HG03095 (cell line): ENCODE results near the gene EGFL7.

Experiments
- ATAC-seq: cut with Tn5 transposase; IDR thresholded peaks from one replicate; pipeline ENCODE4 v1.9.1; 2021; ENCODE audit warnings: moderate library complexity; ENCODE audit not compliant: unreplicated experiment

EGFL7 gene

GRCh38 chr9:136671646-136672430, 9.1 kb downstream of the EGFL7 start:
- no peak for ATAC-seq

GRCh38 chr9:136672431-136673087, 9.8 kb downstream of the EGFL7 start:
- no peak for ATAC-seq

GRCh38 chr9:136673088-136673974, 10.6 kb downstream of the EGFL7 start:
- no peak for ATAC-seq

GRCh38 chr9:136673975-136674785, 11.5 kb downstream of the EGFL7 start:
- ATAC-seq, result no peak

DNA sequence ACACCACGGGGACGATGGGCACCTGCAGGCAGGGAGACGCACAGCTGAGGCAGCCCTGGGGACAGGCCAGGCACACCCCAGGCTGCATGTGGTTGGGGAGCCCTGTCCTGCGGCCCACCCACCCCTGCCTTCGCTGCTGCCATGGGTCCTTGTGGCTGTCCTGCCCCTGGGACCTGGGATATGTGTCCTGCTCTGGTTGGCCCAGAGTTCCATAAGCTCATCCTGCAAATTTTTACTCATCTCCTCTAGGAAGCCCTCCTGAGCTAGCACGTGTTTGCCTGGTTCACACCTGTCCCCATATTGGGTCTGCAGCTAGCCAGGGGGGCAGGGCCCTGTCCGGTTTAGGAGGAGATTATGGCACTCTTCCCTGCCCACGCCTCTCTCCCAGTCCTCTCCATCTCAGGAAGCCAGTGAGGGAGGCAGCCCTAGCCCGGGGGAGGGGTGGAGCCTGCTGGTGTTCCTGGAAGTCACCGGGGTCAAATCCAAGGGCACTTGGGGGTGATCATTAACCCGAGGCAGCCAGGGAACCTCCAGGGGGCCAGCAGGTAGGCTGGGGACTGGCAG, 12.2 kb downstream of the EGFL7 start:
- no peak for ATAC-seq

GRCh38 chr9:136675477-136676296, 13.0 kb downstream of the EGFL7 start:
- no peak for ATAC-seq

GRCh38 chr9:136676297-136676794, 13.6 kb downstream of the EGFL7 start:
- no peak for ATAC-seq

- no peak for ATAC-seq
These were observed 14.4 kb downstream of the EGFL7 start for GRCh38 chr9:136676920-136677686.

GRCh38 chr9:136678034-136678433, 15.3 kb downstream of the EGFL7 start:
- no peak for ATAC-seq

- ATAC-seq, result no peak
These were observed 15.9 kb downstream of the EGFL7 start for GRCh38 chr9:136678624-136679023.

GRCh38 chr9:136679431-136679941, 16.8 kb downstream of the EGFL7 start:
- ATAC-seq, result no peak

- no peak for ATAC-seq
These were observed 18.3 kb downstream of the EGFL7 start for GRCh38 chr9:136681029-136681428.

DNA sequence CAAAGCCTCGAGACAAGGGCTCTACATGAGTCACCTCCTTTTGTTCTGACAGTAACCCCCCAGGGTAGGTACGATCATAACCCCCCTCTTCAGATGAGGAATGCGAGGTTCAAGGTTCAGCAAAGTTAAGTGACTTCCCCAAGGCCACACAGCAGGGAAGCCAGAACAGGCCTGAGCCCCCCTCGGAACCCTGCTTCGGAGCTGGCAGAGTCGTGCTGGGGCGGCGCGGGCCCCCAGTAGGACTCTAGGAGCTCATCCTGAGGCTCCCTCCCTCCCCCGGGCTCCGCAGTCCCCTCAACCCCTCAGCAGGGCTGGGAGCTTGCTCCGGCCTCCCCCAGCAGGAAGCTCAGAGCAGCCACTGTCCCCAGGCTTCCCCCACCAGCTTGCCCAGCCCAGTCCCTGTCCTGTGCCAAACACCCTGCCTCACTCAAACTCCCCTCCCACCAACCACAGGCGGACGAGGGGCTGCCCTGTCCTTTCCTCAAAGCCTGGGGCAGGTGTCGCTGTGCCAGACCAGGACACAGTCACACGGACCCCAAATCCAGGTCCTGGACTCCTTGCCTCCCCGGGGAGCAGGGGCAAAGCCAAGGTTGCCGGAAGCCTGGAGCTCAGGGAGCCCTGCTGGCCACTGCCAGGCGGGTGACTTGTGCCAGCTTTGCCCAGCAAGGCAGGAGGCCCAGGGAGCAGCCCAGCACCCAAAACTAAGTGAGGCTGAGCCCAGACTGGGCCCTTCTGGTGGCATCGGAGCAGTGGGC, 19.4 kb downstream of the EGFL7 start:
- no peak for ATAC-seq

DNA sequence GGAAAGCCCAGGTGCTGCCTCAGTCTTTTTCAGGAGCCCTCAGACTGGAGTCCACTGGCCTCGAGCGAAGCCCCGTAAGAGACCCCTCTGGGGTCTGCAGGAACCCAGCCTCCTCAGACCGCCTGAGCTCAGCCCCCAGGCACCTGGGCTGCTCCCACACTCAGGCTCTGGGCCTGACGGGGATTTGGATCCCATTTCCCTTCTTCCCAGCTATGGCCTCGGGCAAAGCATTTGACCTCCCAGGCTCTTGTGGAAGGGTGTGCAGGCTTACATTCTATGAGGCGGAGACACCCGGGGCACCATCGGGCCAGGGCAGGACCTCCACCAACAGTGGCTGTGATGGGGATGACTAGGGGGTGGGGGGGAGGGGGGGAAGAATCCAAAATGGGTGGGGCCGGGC, 20.0 kb downstream of the EGFL7 start:
- ATAC-seq, result no peak

GRCh38 chr9:136683173-136683745, 20.5 kb downstream of the EGFL7 start:
- ATAC-seq, result no peak

- no peak for ATAC-seq
These were observed 21.0 kb downstream of the EGFL7 start for GRCh38 chr9:136683755-136684154.

DNA sequence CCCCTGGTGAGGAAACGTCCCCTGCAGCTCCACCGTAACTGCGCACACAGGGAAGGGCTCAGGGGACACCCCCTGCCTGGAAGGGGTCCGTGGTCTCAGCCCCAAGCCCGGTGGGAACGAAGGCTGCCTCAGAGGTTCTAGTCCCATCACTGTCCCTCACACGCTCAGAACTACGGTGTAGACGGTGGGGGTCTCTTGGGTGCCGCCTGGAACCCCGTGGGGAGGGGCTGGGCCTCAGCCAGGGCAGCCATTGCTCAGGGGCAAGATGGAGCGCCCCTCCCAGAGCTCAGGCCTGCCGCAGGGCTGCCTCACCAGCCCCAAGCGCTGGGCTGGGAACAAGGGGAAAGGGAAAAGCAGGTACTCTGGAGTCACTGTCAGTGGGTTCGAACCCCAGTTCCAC, 21.6 kb downstream of the EGFL7 start:
- no peak for ATAC-seq
